KOPT-K1 (cell line): Measurements from ENCODE around the gene OR13C4.
"Not testable (repeated sequence)": the region's sequence is repeated elsewhere in the genome, so short reads cannot be mapped to it uniquely, and the experiment has no call there.

Experiments used
- H3K27ac ChIP-seq: fragments of 200-600 bp; sonication (generic); 2 replicates; pipeline ENCODE4 v1.5.1; 2016; ENCODE audit warnings: antibody characterized with exemption, mild to moderate bottlenecking, low read depth, low read length; ENCODE audit not compliant: poor library complexity, severe bottlenecking
- H3K36me3 ChIP-seq: fragments of 200-600 bp; sonication (generic); 2 replicates; pipeline ENCODE4 v1.5.1; 2017; ENCODE audit warnings: antibody characterized with exemption, mild to moderate bottlenecking, low read length, moderate library complexity; ENCODE audit not compliant: insufficient read depth
- H3K9me3 ChIP-seq: fragments of 200-600 bp; sonication (generic); 2 replicates; pipeline ENCODE4 v1.5.1; 2017; ENCODE audit warnings: antibody characterized with exemption, low read length, mild to moderate bottlenecking; ENCODE audit not compliant: insufficient read depth, poor library complexity, severe bottlenecking

The OR13C4 gene

GRCh38 chr9:104527109-104527508 is at the start of gene OR13C4:
TSS of gene OR13C4 (minus strand) at chr9:104527209. CDS start at chr9:104527209, 0 bp downstream.
- Histone ChIP-seq H3K36me3 (no peaks in the 10 kb centered on the region), H3K27ac (no peak within 1 kb of the TSS), H3K9me3 (no peaks in the 10 kb centered on the region)

- Histone ChIP-seq H3K9me3 (no peaks in the 10 kb centered on the region), H3K36me3 (no peaks in the 10 kb centered on the region), H3K27ac (no peak overlapping the region)
These were observed 48.4 kb upstream of the OR13C4 start for GRCh38 chr9:104575456-104575855.

- Histone ChIP-seq H3K27ac (no peak overlapping the region), H3K9me3 (no peaks in the 10 kb centered on the region), H3K36me3 (no peaks in the 10 kb centered on the region)
These were observed 45.6 kb upstream of the OR13C4 start for GRCh38 chr9:104572612-104573011.

- no peak within 1 kb of the TSS for H3K27ac ChIP-seq
- no peaks in the 10 kb centered on the region for H3K36me3 ChIP-seq
- H3K9me3 ChIP-seq: no peaks in the 10 kb centered on the region
These were observed 41.9 kb upstream of the OR13C4 start, which contains the start of gene OR13C8 for GRCh38 chr9:104568868-104569267. TSS of gene OR13C8 (plus strand) at chr9:104569168. CDS start at chr9:104569168, 0 bp downstream.

GRCh38 chr9:104564358-104564757 is 37.3 kb upstream of the OR13C4 start:
- no peaks in the 10 kb centered on the region for H3K9me3 ChIP-seq
- H3K36me3 ChIP-seq: no peaks in the 10 kb centered on the region
- H3K27ac ChIP-seq: no peak overlapping the region

- Histone ChIP-seq H3K27ac (no peak overlapping the region), H3K9me3 (no peaks in the 10 kb centered on the region), H3K36me3 (no peaks in the 10 kb centered on the region)
These were observed 30.0 kb upstream of the OR13C4 start for GRCh38 chr9:104556830-104557634.

- Histone ChIP-seq H3K27ac (no peak overlapping the region), H3K9me3 (no peaks in the 10 kb centered on the region), H3K36me3 (no peaks in the 10 kb centered on the region)
These were observed 28.5 kb upstream of the OR13C4 start for GRCh38 chr9:104555521-104555920.

- no peaks in the 10 kb centered on the region for H3K36me3 ChIP-seq
- H3K27ac ChIP-seq: no peak overlapping the region
- no peaks in the 10 kb centered on the region for H3K9me3 ChIP-seq
These were observed 26.3 kb upstream of the OR13C4 start for GRCh38 chr9:104553261-104553660.

GRCh38 chr9:104544644-104545043 is 17.6 kb upstream of the OR13C4 start:
- no peaks in the 10 kb centered on the region for H3K9me3 ChIP-seq
- no peaks in the 10 kb centered on the region for H3K36me3 ChIP-seq
- no peak overlapping the region for H3K27ac ChIP-seq

GRCh38 chr9:104539275-104539674 is 12.3 kb upstream of the OR13C4 start:
- Histone ChIP-seq H3K36me3 (no peaks in the 10 kb centered on the region), H3K9me3 (no peaks in the 10 kb centered on the region), H3K27ac (no peak overlapping the region)

GRCh38 chr9:104536756-104537155 is 9.7 kb upstream of the OR13C4 start, which contains the start of gene OR13C3:
TSS of gene OR13C3 (minus strand) at chr9:104536856. CDS start at chr9:104536723, 133 bp downstream.
- no peaks in the 10 kb centered on the region for H3K9me3 ChIP-seq
- H3K36me3 ChIP-seq: no peaks in the 10 kb centered on the region
- H3K27ac ChIP-seq: no peak within 1 kb of the TSS

- not testable (repeated sequence) for H3K36me3 ChIP-seq, H3K9me3 ChIP-seq, H3K27ac ChIP-seq
These were observed 6.8 kb downstream of the OR13C4 start for GRCh38 chr9:104520241-104520640.

GRCh38 chr9:104514901-104515300 is 12.1 kb downstream of the OR13C4 start:
- Histone ChIP-seq H3K27ac (no peak overlapping the region), H3K9me3 (no peaks in the 10 kb centered on the region), H3K36me3 (no peaks in the 10 kb centered on the region)

- Histone ChIP-seq H3K36me3 (no peaks in the 10 kb centered on the region), H3K27ac (no peak overlapping the region), H3K9me3 (no peaks in the 10 kb centered on the region)
These were observed 20.4 kb downstream of the OR13C4 start for GRCh38 chr9:104506565-104506964.

GRCh38 chr9:104503963-104504362 is 23.0 kb downstream of the OR13C4 start, which contains the start of gene OR13F1:
TSS of gene OR13F1 (plus strand) at chr9:104504263. CDS start at chr9:104504263, 0 bp downstream.
- Histone ChIP-seq H3K36me3 (no peaks in the 10 kb centered on the region), H3K27ac (no peak within 1 kb of the TSS), H3K9me3 (no peaks in the 10 kb centered on the region)

- no peak overlapping the region for H3K27ac ChIP-seq
- H3K9me3 ChIP-seq: no peaks in the 10 kb centered on the region
- H3K36me3 ChIP-seq: no peaks in the 10 kb centered on the region
These were observed 23.6 kb downstream of the OR13C4 start for GRCh38 chr9:104503440-104503839.
